Uterus (tissue), 4 donors: Measurements from ENCODE around the gene MMAB. TPM values are rescaled to one million over a fixed set of nuclear protein-coding genes. Genes with fewer than 3 reads are reported as not detected.

Experiments used
- DNase-seq, 2 donors: peaks; one replicate each; pipeline ENCODE4 v3.0.0-alpha.2; 2019 to 2020
- H3K27ac ChIP-seq, 2 donors: fragments of 200-600 bp; sonication (generic); 1 replicate in 1 of 2; 2 replicates in 1 of 2; pipeline ENCODE4 v1.5.1; 2016 to 2018
- H3K27me3 ChIP-seq, 2 donors: fragments of 200-600 bp; sonication (generic); one replicate each; pipeline ENCODE4 v1.5.1; 2018 to 2019; ENCODE audit warnings: control low read depth in 1 of 2
- H3K36me3 ChIP-seq, 2 donors: fragments of 200-600 bp; sonication (generic); one replicate each; pipeline ENCODE4 v1.5.1; 2019; ENCODE audit warnings: control low read depth in 1 of 2
- H3K4me1 ChIP-seq, 2 donors: fragments of 200-600 bp; sonication (generic); one replicate each; pipeline ENCODE4 v1.5.1; 2018 to 2019; ENCODE audit warnings: control low read depth in 1 of 2
- H3K4me3 ChIP-seq, 2 donors: fragments of 200-600 bp; sonication (generic); 1 replicate in 1 of 2; 2 replicates in 1 of 2; pipeline ENCODE4 v1.5.1; 2018 to 2019; ENCODE audit warnings: mild to moderate bottlenecking in 1 of 2
- H3K9me3 ChIP-seq, 2 donors: fragments of 200-600 bp; sonication (generic); one replicate each; pipeline ENCODE4 v1.5.1; 2019; ENCODE audit warnings: control low read depth in 1 of 2
- CTCF ChIP-seq, 4 experiments: fragments of 200-600 bp in 2 of 4; fragments of 450-650 bp in 2 of 4; sonication (generic) in 2 of 4; IDR thresholded peaks; one replicate each; pipeline ENCODE4 v1.5.1; 2016 to 2019; ENCODE audit warnings: antibody characterized with exemption in 4 of 4, mild to moderate bottlenecking in 2 of 4, moderate library complexity in 1 of 4
- POLR2A ChIP-seq, 2 donors: fragments of 450-650 bp; IDR thresholded peaks; one replicate each; pipeline ENCODE4 v1.6.1; 2016; ENCODE audit warnings: antibody characterized with exemption in 2 of 2, mild to moderate bottlenecking in 1 of 2, moderate library complexity in 1 of 2
- intact Hi-C: fragments of 100-400 bp; cut with DNase I; formaldehyde crosslinking; loops from one replicate; pipeline ENCODE4 v1.15.1; 2023; ENCODE audit warnings: low total_unique reads
- total RNA-seq, 4 donors: library from RNA; depleted of rRNA in 3 of 4; stranded (reverse); fragments of >200 nt in 3 of 4; gene quantifications; one replicate each; pipeline versions ENCODE4 v1.1.0 to v1.2.4, GENCODE V29; 2014 to 2023
- donor health status: DM: yes; HTN: yes; CAD: no.

Gene MMAB
- total RNA-seq, 4 donors from 2014 or later = 15.0 to 234 (median 21.5) TPM

- Histone ChIP-seq H3K27me3 (no peaks in the 10 kb centered on the region), H3K9me3 (no peaks in the 10 kb centered on the region), H3K27ac (no peak overlapping the region), H3K4me1 (no peaks in the 10 kb centered on the region), H3K4me3 (no peak overlapping the region), H3K36me3 (no peaks in the 10 kb centered on the region)
- TF ChIP-seq POLR2A (IDR thresholded peaks at IDR 0.05) = no peak
- no peak for TF ChIP-seq CTCF (IDR thresholded peaks at IDR 0.05)
- intact Hi-C loops = no loop called here
- DNase-seq = no peak
These were observed 15.5 kb downstream of the MMAB start for GRCh38 chr12:109557805-109558204.

GRCh38 chr12:109557200-109557599, 16.1 kb downstream of the MMAB start:
- intact Hi-C loops = no loop called here
- Histone ChIP-seq H3K4me1 (no peaks in the 10 kb centered on the region), H3K27me3 (no peaks in the 10 kb centered on the region), H3K27ac (no peak overlapping the region), H3K36me3 (no peaks in the 10 kb centered on the region), H3K9me3 (no peaks in the 10 kb centered on the region), H3K4me3 (no peak overlapping the region)
- DNase-seq = no peak
- TF ChIP-seq CTCF (IDR thresholded peaks at IDR 0.05) = no peak
- TF ChIP-seq POLR2A (IDR thresholded peaks at IDR 0.05) = no peak

- Histone ChIP-seq H3K4me3 (no peak overlapping the region), H3K36me3 (no peaks in the 10 kb centered on the region), H3K4me1 (no peaks in the 10 kb centered on the region), H3K9me3 (no peaks in the 10 kb centered on the region), H3K27ac (no peak overlapping the region), H3K27me3 (no peaks in the 10 kb centered on the region)
- TF ChIP-seq CTCF (IDR thresholded peaks at IDR 0.05) (no peak), POLR2A (IDR thresholded peaks at IDR 0.05) (no peak)
- intact Hi-C loops = no loop called here
- DNase-seq = no peak
These were observed 17.6 kb downstream of the MMAB start for GRCh38 chr12:109555431-109556315.

- no peaks in the 10 kb centered on the region for H3K27me3 ChIP-seq
- intact Hi-C loops = no loop called here
- H3K9me3 ChIP-seq = no peaks in the 10 kb centered on the region
- TF ChIP-seq CTCF (IDR thresholded peaks at IDR 0.05) (no peak), POLR2A (IDR thresholded peaks at IDR 0.05) (no peak)
- no peaks in the 10 kb centered on the region for H3K4me1 ChIP-seq
- H3K27ac ChIP-seq = no peak overlapping the region
- H3K36me3 ChIP-seq = no peaks in the 10 kb centered on the region
- no peak overlapping the region for H3K4me3 ChIP-seq
- no peak for DNase-seq
These were observed 18.5 kb downstream of the MMAB start for GRCh38 chr12:109554761-109555160.

- no peaks in the 10 kb centered on the region for H3K27me3 ChIP-seq
These were observed 19.3 kb downstream of the MMAB start for GRCh38 chr12:109553906-109554500.

More at GRCh38 chr12:109553906-109554500, 19.3 kb downstream of the MMAB start:
- Histone ChIP-seq H3K4me3 (no peak overlapping the region), H3K36me3 (no peaks in the 10 kb centered on the region), H3K9me3 (no peaks in the 10 kb centered on the region), H3K27ac (no peak overlapping the region), H3K4me1 (no peaks in the 10 kb centered on the region)
- DNase-seq = no peak
- TF ChIP-seq CTCF (IDR thresholded peaks at IDR 0.05) (no peak), POLR2A (IDR thresholded peaks at IDR 0.05) (no peak)
- intact Hi-C loops = no loop called here
